ENCODE results near the gene NTHL1.

The NTHL1 gene

DNA sequence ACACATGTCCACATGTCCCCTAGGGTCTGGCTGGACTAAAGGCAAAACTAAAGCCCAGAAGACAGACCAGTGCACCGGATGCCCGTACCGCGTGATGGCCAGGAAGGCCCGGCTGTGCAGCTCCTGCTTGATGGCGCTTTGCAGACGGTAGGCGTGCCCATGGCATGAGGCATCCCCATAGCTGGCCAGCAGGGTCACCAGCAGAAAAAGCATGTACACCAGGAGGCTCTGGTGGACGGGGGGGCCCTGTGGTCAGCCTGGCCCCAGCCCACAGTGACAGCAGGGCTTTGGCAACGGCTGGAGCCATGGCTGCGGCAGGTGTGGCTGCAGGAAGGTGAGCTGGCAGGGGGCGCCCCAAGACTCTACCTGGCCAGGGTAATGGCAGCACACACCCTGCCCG, 45.2 kb upstream of the NTHL1 start:
- TF ChIP-seq, protein P1, sequence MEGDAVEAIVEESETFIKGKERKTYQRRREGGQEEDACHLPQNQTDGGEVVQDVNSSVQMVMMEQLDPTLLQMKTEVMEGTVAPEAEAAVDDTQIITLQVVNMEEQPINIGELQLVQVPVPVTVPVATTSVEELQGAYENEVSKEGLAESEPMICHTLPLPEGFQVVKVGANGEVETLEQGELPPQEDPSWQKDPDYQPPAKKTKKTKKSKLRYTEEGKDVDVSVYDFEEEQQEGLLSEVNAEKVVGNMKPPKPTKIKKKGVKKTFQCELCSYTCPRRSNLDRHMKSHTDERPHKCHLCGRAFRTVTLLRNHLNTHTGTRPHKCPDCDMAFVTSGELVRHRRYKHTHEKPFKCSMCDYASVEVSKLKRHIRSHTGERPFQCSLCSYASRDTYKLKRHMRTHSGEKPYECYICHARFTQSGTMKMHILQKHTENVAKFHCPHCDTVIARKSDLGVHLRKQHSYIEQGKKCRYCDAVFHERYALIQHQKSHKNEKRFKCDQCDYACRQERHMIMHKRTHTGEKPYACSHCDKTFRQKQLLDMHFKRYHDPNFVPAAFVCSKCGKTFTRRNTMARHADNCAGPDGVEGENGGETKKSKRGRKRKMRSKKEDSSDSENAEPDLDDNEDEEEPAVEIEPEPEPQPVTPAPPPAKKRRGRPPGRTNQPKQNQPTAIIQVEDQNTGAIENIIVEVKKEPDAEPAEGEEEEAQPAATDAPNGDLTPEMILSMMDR (conservative IDR thresholded peaks at IDR 0.05; ENCODE audit: low read depth) = no peak
- peak overlapping the region; percentile 73 for H3K27ac ChIP-seq
- CTCF ChIA-PET = interaction anchor here (0.5 to 0.7 kb wide), 2 partner anchors 10 to 72 kb away, joined by 3 to 5 read pairs; no protein-coding TSS in a partner anchor
- no peak for DNase-seq (ENCODE audit: low spot score)
- POLR2A ChIA-PET (ENCODE audit: low non-redundant PET) = interaction anchor here (0.6 kb wide), 1 partner anchor 48 kb away, joined by 3 read pairs; no protein-coding TSS in a partner anchor

- TF ChIP-seq, protein P1 (conservative IDR thresholded peaks at IDR 0.05; ENCODE audit: low read depth) = no peak
- POLR2A ChIA-PET (ENCODE audit: low non-redundant PET) = interaction anchor here (0.6 kb wide), 1 partner anchor 48 kb away, joined by 3 read pairs; no protein-coding TSS in a partner anchor
- CTCF ChIA-PET = interaction anchor here (0.7 kb wide), 1 partner anchor 9 kb away, joined by 5 read pairs; no protein-coding TSS in a partner anchor
- no peak for DNase-seq (ENCODE audit: low spot score)
- H3K27ac ChIP-seq = peak overlapping the region; percentile 73
Measured at GRCh38 chr16:2092256-2092620, 44.6 kb upstream of the NTHL1 start.

GRCh38 chr16:2091547-2092255, 44.1 kb upstream of the NTHL1 start:
- no peak for DNase-seq (ENCODE audit: low spot score)
- ChIA-PET CTCF (interaction anchor here (0.7 kb wide), 1 partner anchor 91 kb away, joined by 3 read pairs; no protein-coding TSS in a partner anchor), POLR2A (ENCODE audit: low non-redundant PET) (no interaction called here)
- TF ChIP-seq, protein P1 (conservative IDR thresholded peaks at IDR 0.05; ENCODE audit: low read depth) = no peak
- peak overlapping the region; percentile 73 for H3K27ac ChIP-seq

DNA sequence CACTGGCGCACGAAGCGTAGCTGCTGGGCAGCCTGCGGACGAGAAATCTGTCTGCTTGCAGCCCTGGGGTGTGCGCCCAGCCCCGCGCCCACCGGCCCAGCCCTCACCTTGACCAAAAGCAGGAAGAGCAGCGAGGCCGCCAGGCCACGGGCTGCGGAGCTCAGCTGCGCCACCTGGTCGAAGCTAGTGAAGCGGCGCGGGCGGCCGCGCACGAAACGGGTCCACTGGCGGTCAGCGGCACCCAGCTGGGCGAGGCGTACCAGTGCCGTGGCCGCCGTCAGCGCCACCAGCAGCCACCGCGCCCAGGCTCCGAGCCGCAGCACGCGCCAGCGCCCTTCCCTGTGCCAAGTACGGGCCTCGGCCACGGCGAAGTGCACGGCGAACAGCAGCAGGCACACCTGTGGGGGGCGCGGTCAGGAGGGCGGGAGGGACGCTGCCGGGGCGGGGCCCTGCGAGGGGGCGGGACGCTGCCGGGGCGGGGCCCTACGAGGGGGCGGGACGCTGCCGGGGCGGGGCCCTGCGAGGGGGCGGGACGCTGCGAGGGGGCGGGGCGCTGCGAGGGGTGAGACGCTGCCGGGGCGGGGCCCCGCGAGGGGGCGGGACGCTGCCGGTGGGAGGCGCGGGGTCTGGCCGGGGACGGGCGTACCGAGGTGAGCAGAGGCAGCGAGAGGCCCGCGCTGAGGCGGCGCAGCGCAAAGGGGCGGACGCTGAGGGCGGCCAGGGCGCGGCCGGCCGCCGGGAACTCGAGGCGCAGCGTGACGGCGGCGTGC, 43.3 kb upstream of the NTHL1 start:
- TF ChIP-seq, protein P1 (conservative IDR thresholded peaks at IDR 0.05; ENCODE audit: low read depth) = peak; percentile 27; the same call in 1 of the 2 replicates
- POLR2A ChIA-PET (ENCODE audit: low non-redundant PET) = no interaction called here
- peak overlapping the region; percentile 73 for H3K27ac ChIP-seq
- peak; percentile 60 for DNase-seq (ENCODE audit: low spot score)
- CTCF ChIA-PET = interaction anchor here (0.7 to 1.5 kb wide), 3 partner anchors 19 to 90 kb away, joined by 3 read pairs; no protein-coding TSS in a partner anchor

- CTCF ChIA-PET = interaction anchor here (0.7 to 1.5 kb wide), 2 partner anchors 19 to 86 kb away, joined by 3 read pairs; no protein-coding TSS in a partner anchor
- POLR2A ChIA-PET (ENCODE audit: low non-redundant PET) = no interaction called here
- TF ChIP-seq, protein P1 (conservative IDR thresholded peaks at IDR 0.05; ENCODE audit: low read depth) = no peak
- DNase-seq (ENCODE audit: low spot score) = no peak
- H3K27ac ChIP-seq = peak overlapping the region; percentile 73
Measured at GRCh38 chr16:2090481-2090776, 42.8 kb upstream of the NTHL1 start.

GRCh38 chr16:2089706-2090480, 42.3 kb upstream of the NTHL1 start:
- CTCF ChIA-PET = interaction anchor here (1.0 to 1.5 kb wide), 2 partner anchors 18 to 51 kb away, joined by 3 read pairs; no protein-coding TSS in a partner anchor
- H3K27ac ChIP-seq = peak overlapping the region; percentile 73
- DNase-seq (ENCODE audit: low spot score) = no peak
- TF ChIP-seq, protein P1 (conservative IDR thresholded peaks at IDR 0.05; ENCODE audit: low read depth) = no peak
- POLR2A ChIA-PET (ENCODE audit: low non-redundant PET) = no interaction called here

All from RWPE1 (cell line).